Non-pigmented ciliary epithelial cell (primary cell): Measurements from ENCODE around the gene FAM117A.

Source experiments
- DNase-seq: peaks from one replicate; pipeline ENCODE4 v3.0.0-alpha.2; 2010; ENCODE audit warnings: low read depth

The FAM117A gene

DNA sequence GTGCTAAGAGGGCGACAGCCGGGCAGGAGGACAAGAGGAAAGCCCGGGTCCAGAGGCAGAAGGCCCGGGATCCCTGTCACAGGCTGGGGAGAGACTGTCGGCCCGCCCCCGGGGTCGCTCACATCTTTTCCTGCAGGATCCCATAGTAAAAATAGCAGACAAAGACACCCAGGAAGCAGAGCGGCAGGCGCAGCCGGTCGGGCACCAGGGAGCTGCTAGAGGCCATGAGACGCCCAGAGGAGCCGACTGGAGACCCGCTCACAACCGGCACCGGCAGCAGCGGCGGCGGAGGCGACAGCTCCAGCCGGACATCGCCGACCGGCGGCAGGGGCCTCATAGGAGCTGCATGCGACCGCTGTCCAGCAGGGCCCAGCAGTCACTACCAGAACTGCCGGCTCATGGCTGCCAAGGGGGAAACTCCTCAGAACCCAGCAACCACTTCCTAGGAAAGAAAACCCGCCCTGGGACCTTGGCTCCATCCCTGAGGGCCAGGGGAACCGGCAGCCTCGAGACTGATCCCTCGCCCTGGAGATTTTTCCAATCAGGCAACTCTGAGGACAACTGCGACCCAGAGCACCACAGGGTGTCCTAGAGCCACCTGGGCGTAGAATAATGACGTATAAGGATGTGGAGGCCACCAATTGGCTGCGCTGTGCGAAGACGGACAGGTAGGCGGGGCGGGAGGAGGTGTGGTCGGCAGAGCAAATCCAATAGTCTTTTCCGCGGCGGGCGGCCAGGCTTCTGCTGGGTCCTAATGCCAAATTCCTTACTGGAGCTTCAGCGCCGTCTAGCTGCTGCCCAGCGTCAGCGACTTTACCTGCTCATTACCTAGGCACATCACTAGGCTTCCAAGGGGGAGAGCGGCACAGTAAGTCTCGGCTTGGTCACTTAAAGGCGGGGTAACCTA lies 56.1 kb downstream of the FAM117A start, which contains the start of gene SLC35B1:
SLC35B1 (minus strand) TSS at position 357 of the 907 bp plus-strand sequence; CDS start at position 226, 131 bp downstream.
- peak; percentile 92 for DNase-seq

DNA sequence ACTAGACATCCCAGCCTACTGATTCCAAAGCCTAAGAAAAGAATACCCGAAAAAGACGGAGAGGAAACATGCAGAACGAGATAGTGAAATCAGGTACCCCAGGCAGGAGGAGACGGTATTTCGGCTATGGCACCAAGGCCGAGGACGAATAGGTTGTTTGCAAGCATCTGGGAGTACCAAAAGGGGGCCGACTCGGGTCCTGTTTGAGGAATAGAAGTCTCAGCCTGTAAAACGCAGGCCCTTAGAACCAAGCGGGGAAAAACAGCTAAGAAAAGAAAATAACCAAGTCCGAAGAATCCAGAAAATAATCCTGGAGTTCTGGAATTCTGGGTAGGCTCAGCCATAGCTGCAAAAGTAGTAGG lies 56.7 kb downstream of the FAM117A start:
- no peak for DNase-seq

DNA sequence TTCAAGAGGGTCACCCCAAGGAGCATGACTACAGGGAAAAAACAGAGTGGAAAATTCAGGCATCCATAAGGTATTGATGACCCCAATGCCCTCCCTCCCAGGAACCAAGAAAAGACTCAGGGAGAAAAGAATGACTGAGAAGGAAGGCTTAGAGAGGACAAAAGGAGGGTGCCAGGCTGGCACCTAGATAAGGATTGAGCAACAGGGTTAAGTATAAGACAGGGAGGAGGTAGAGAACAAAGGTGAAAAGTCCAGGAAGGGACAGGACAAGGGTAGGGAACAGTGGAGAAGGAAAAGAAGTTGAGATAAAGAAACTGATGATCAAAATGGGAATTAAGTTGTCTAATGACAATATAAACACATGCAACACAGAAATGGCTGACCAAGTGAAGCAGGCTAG lies 58.7 kb downstream of the FAM117A start:
- no peak for DNase-seq

- no peak for DNase-seq
These were observed 60.2 kb downstream of the FAM117A start for GRCh38 chr17:49703557-49704277.

DNA sequence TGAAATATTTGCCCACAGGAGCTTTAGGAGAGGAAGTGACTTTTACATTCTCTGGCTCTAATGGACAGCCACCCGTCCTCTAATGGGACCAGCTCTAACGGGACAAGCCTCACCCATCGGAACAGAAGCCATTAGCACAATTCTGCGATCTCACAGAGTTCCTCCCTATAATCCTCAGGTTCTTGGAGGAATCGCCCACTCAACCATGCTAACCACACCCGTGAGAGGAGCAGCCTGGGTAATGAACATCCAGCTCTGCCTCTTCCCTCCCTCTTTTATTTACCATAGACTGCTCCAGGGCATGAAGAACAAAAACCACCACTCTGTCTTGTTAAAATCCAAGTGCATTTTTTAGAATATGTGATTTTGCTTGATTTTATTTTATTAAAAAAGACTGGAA lies 63.0 kb downstream of the FAM117A start:
- no peak for DNase-seq

GRCh38 chr17:49699966-49700575 lies 63.9 kb downstream of the FAM117A start:
- DNase-seq = no peak

DNA sequence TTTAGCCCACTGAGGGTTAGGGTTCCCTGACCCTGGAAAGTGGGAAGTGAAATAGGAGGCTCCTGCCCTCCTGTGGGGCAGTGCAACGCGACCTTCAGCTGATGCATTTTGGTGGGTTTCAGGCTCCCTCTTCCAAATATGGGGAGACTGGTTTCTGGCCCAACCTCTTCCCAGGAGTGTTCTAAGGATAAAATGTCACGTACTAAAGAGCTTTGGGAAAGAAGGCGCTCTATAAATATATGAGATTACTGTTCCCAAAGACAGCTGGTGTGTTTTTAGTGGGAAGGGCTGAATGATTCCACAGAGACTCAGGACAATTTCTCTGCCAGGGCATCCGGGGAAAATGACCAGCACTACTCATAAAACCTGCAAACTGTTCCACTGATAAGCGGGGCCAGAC lies 65.9 kb downstream of the FAM117A start:
- no peak for DNase-seq

GRCh38 chr17:49696233-49696761 lies 67.6 kb downstream of the FAM117A start:
- no peak for DNase-seq

GRCh38 chr17:49695698-49696232 lies 68.2 kb downstream of the FAM117A start:
- no peak for DNase-seq

- DNase-seq = no peak
These were observed 68.9 kb downstream of the FAM117A start for GRCh38 chr17:49694847-49695697.

DNA sequence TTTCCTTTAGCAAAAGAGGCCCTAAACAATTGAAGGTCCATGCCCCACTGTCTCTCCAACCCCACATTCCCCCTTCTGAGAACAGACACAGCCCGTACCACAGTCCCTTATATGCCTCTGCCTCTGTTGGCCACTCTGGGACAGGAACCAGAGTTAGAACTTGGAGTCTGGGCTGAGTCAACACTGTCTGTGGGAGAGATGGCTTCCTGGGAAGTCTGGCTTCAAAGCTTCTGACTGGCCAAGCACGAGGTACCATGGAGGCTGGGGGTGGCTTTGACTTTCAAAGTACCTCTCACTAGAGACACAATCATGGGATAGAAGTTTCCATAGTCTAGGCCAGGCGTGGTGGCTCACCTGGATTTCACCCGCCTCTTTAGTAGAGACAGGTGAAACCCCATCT lies 71.2 kb downstream of the FAM117A start:
- DNase-seq = no peak

GRCh38 chr17:49691677-49692191 lies 72.2 kb downstream of the FAM117A start:
- no peak for DNase-seq

GRCh38 chr17:49691086-49691676 lies 72.8 kb downstream of the FAM117A start:
- DNase-seq = no peak

- no peak for DNase-seq
These were observed 73.7 kb downstream of the FAM117A start for GRCh38 chr17:49690256-49690655.

DNA sequence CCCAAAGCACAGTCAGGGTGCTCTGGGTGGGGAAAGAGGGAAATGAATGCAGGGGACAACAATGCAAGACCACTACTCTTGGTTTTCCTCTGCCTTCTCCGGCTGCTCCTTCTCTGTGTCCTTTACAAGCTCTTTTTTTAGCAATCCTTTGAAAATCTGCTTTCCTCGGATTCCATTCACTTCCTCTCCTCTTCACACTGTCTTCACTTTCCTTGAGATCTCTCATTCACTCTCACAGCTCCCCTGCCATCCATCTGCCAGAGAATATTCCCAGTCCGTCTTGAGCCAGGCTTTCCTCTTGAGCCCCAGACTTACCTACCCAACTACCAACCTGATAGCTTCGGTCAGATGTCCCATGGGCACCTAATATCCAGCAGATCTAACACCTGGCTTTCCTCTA lies 75.1 kb downstream of the FAM117A start:
- DNase-seq = no peak

DNA sequence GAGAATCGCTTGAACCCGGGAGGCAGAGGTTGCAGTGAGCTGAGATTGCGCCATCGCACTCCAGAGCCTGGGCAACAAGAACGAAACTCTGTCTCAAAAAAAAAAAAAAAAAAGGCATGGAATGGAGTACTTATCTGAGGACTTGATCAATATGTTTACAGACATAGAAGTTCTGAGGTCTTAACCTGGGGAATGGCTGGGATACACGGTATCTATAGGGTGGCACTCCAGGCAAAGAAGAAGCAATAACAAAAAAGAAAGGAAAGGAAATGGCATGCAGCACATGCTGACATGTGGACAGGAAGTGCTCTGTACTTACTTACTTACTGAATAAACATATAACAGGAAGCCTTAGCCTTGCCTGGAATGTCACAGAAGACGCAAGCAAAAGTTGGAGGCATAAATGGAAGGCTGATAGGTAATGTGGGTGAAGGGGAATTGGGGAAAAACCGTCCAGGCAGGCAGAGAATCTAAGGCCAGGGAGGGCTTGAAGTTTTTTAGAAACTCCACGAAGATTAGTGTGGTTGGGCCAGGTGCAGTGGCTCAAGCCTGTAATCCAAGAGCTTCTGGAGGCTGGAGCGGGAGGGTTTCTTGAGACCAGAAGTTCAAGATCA lies 75.9 kb downstream of the FAM117A start:
- DNase-seq = no peak

- DNase-seq = no peak
These were observed 82.6 kb downstream of the FAM117A start for GRCh38 chr17:49681106-49681979.

GRCh38 chr17:49680314-49680713 lies 83.6 kb downstream of the FAM117A start:
- DNase-seq = no peak
